ENCODE measurements around the gene RAN. TPM values are rescaled to one million over a fixed set of nuclear protein-coding genes. Genes with fewer than 3 reads are reported as not detected.
"Not testable (repeated sequence)": the region's sequence is repeated elsewhere in the genome, so short reads cannot be mapped to it uniquely, and the experiment has no call there.

Gene RAN
- total RNA-seq, 1 experiment from 2014 or later = 1,467 TPM

GRCh38 chr12:130873106-130873795 lies 1.4 kb downstream of the RAN start:
- Mint-ChIP-seq H3K4me1 (ENCODE audit: insufficient read depth, unreplicated experiment) (peaks cover 26% of the 10 kb centered on the region), H3K27me3 (ENCODE audit: insufficient read depth, unreplicated experiment) (no peaks in the 10 kb centered on the region), H3K36me3 (ENCODE audit: insufficient read depth, unreplicated experiment) (peaks cover 56% of the 10 kb centered on the region), H3K27ac (ENCODE audit: low read depth, unreplicated experiment) (peak overlapping the region; percentile 81), H3K9me3 (ENCODE audit: unreplicated experiment) (no peaks in the 10 kb centered on the region), H3K4me3 (ENCODE audit: unreplicated experiment) (peak overlapping the region; percentile 88)
- no peak for TF ChIP-seq CTCF (IDR thresholded peaks at IDR 0.05; ENCODE audit: unreplicated experiment)
- no peak for DNase-seq (ENCODE audit: unreplicated experiment)
- CTCF ChIA-PET = no interaction called here
- intact Hi-C loops (cut with micrococcal nuclease) = no loop called here
- POLR2A ChIA-PET = interaction anchor here (0.7 to 1.2 kb wide), 2 partner anchors 12 to 604 kb away, joined by 3 to 4 read pairs; no protein-coding TSS in a partner anchor
- no TSS peak for BruUV-seq (replicated peaks)

GRCh38 chr12:130873825-130874224 lies 2.0 kb downstream of the RAN start:
- TF ChIP-seq CTCF (IDR thresholded peaks at IDR 0.05; ENCODE audit: unreplicated experiment) = no peak
- DNase-seq (ENCODE audit: unreplicated experiment) = no peak
- H3K36me3 Mint-ChIP-seq (ENCODE audit: insufficient read depth, unreplicated experiment) = peaks cover 62% of the 10 kb centered on the region
- POLR2A ChIA-PET = interaction anchor here (0.8 to 1.2 kb wide), 2 partner anchors 12 to 38 kb away, joined by 3 to 4 read pairs; no protein-coding TSS in a partner anchor
- no peaks in the 10 kb centered on the region for H3K9me3 Mint-ChIP-seq (ENCODE audit: unreplicated experiment)
- intact Hi-C loops (cut with micrococcal nuclease) = no loop called here
- peaks cover 26% of the 10 kb centered on the region for H3K4me1 Mint-ChIP-seq (ENCODE audit: insufficient read depth, unreplicated experiment)
- no peaks in the 10 kb centered on the region for H3K27me3 Mint-ChIP-seq (ENCODE audit: insufficient read depth, unreplicated experiment)
- peak overlapping the region; percentile 88 for H3K4me3 Mint-ChIP-seq (ENCODE audit: unreplicated experiment)
- BruUV-seq (replicated peaks) = no TSS peak
- no peak overlapping the region for H3K27ac Mint-ChIP-seq (ENCODE audit: low read depth, unreplicated experiment)
- CTCF ChIA-PET = no interaction called here

- no peak for TF ChIP-seq CTCF (IDR thresholded peaks at IDR 0.05; ENCODE audit: unreplicated experiment)
- Mint-ChIP-seq H3K9me3 (ENCODE audit: unreplicated experiment) (no peaks in the 10 kb centered on the region), H3K27me3 (ENCODE audit: insufficient read depth, unreplicated experiment) (no peaks in the 10 kb centered on the region), H3K4me3 (ENCODE audit: unreplicated experiment) (peak overlapping the region; percentile 88), H3K4me1 (ENCODE audit: insufficient read depth, unreplicated experiment) (peaks cover 26% of the 10 kb centered on the region), H3K27ac (ENCODE audit: low read depth, unreplicated experiment) (no peak overlapping the region), H3K36me3 (ENCODE audit: insufficient read depth, unreplicated experiment) (peaks cover 62% of the 10 kb centered on the region)
- ChIA-PET CTCF (no interaction called here), POLR2A (interaction anchor here (0.8 kb wide), 1 partner anchor 39 kb away, joined by 3 read pairs; no protein-coding TSS in a partner anchor)
- no TSS peak for BruUV-seq (replicated peaks)
- no peak for DNase-seq (ENCODE audit: unreplicated experiment)
- intact Hi-C loops (cut with micrococcal nuclease) = no loop called here
These were observed 2.8 kb downstream of the RAN start for GRCh38 chr12:130874696-130875095.

GRCh38 chr12:130875193-130875592 lies 3.3 kb downstream of the RAN start:
- H3K4me1 Mint-ChIP-seq (ENCODE audit: insufficient read depth, unreplicated experiment) = peaks cover 26% of the 10 kb centered on the region
- POLR2A ChIA-PET = no interaction called here
- intact Hi-C loops (cut with micrococcal nuclease) = no loop called here

GRCh38 chr12:130875708-130876107 lies 3.8 kb downstream of the RAN start:
- H3K27me3 Mint-ChIP-seq (ENCODE audit: insufficient read depth, unreplicated experiment); H3K9me3 Mint-ChIP-seq (ENCODE audit: unreplicated experiment); H3K27ac Mint-ChIP-seq (ENCODE audit: low read depth, unreplicated experiment); DNase-seq (ENCODE audit: unreplicated experiment); H3K4me3 Mint-ChIP-seq (ENCODE audit: unreplicated experiment); intact Hi-C loops (cut with micrococcal nuclease); POLR2A ChIA-PET: not testable (repeated sequence)
- CTCF ChIA-PET = interaction anchor here (1.1 kb wide), 1 partner anchor 20 kb away, joined by 5 read pairs; no protein-coding TSS in a partner anchor
- TSS peak; percentile 6 for BruUV-seq (replicated peaks)
- H3K4me1 Mint-ChIP-seq (ENCODE audit: insufficient read depth, unreplicated experiment) = peaks cover 26% of the 10 kb centered on the region
- peaks cover 62% of the 10 kb centered on the region for H3K36me3 Mint-ChIP-seq (ENCODE audit: insufficient read depth, unreplicated experiment)

More at GRCh38 chr12:130875193-130875592, 3.3 kb downstream of the RAN start:
- Mint-ChIP-seq H3K36me3 (ENCODE audit: insufficient read depth, unreplicated experiment) (peaks cover 62% of the 10 kb centered on the region), H3K4me3 (ENCODE audit: unreplicated experiment) (peak overlapping the region; percentile 88), H3K9me3 (ENCODE audit: unreplicated experiment) (no peaks in the 10 kb centered on the region), H3K27me3 (ENCODE audit: insufficient read depth, unreplicated experiment) (no peaks in the 10 kb centered on the region), H3K27ac (ENCODE audit: low read depth, unreplicated experiment) (no peak overlapping the region)
- no peak for DNase-seq (ENCODE audit: unreplicated experiment)
- CTCF ChIA-PET = interaction anchor here (1.1 kb wide), 1 partner anchor 19 kb away, joined by 5 read pairs; no protein-coding TSS in a partner anchor
- BruUV-seq (replicated peaks) = no TSS peak
- no peak for TF ChIP-seq CTCF (IDR thresholded peaks at IDR 0.05; ENCODE audit: unreplicated experiment)
